Thymus (tissue), 11 donors: ENCODE measurements around the gene RSBN1L. TPM values are rescaled to one million over a fixed set of nuclear protein-coding genes. Genes with fewer than 3 reads are reported as not detected.
"Not testable (repeated sequence)": the region's sequence is repeated elsewhere in the genome, so short reads cannot be mapped to it uniquely, and the experiment has no call there.

Experiments used
- DNase-seq, 9 donors: peaks; one replicate each; pipeline ENCODE4 v3.0.0-alpha.2; 2013; ENCODE audit warnings: low spot score in 9 of 9, low read depth in 6 of 9, missing footprints in 1 of 9
- H3K27ac ChIP-seq, 2 donors: one replicate each; pipeline ENCODE4 v1.5.1; 2013; ENCODE audit warnings: control low read depth in 1 of 2, low read depth in 1 of 2, low read length in 1 of 2, mild to moderate bottlenecking in 1 of 2, moderate library complexity in 1 of 2
- H3K27me3 ChIP-seq, 2 donors: one replicate each; pipeline ENCODE4 v1.5.1; 2013; ENCODE audit warnings: low read length in 1 of 2; ENCODE audit not compliant: control insufficient read depth in 2 of 2, insufficient read depth in 1 of 2
- H3K36me3 ChIP-seq, 2 donors: one replicate each; pipeline ENCODE4 v1.5.1; 2013; ENCODE audit warnings: low read length in 1 of 2, mild to moderate bottlenecking in 1 of 2, moderate library complexity in 1 of 2; ENCODE audit not compliant: control insufficient read depth in 2 of 2, insufficient read depth in 2 of 2
- H3K4me1 ChIP-seq, 2 donors: one replicate each; pipeline ENCODE4 v1.5.1; 2013; ENCODE audit warnings: low read length in 2 of 2; ENCODE audit not compliant: control insufficient read depth in 2 of 2, insufficient read depth in 2 of 2
- H3K4me3 ChIP-seq, 2 donors: one replicate each; pipeline ENCODE4 v1.5.1; 2013; ENCODE audit warnings: low read length in 2 of 2, control low read depth in 1 of 2, mild to moderate bottlenecking in 1 of 2
- H3K9me3 ChIP-seq, 2 donors: one replicate each; pipeline ENCODE4 v1.5.1; 2013; ENCODE audit warnings: low read length in 1 of 2, mild to moderate bottlenecking in 1 of 2; ENCODE audit not compliant: control insufficient read depth in 2 of 2, insufficient read depth in 1 of 2
- WGBS: extraction: QIAGEN DNeasy Blood & Tissue Kit; methylation state at CpG from one replicate; pipeline ENCODE4 v1.1.7; 2013; 5-methylcytosine and 5-hydroxymethylcytosine counted together
- polyA plus RNA-seq: library from polyadenylated mRNA; stranded (reverse); fragments of 200-250 nt; gene quantifications from one replicate; pipeline ENCODE4 v1.2.3, GENCODE V29; 2013
- total RNA-seq: library from RNA; stranded (reverse); fragments of 120-200 nt; gene quantifications from one replicate; pipeline ENCODE4 v1.2.4, GENCODE V29; 2013
- donor health status: healthy.

The RSBN1L gene
- total and polyA plus RNA-seq, 2 donors: 18.7 to 28.9 TPM

DNA sequence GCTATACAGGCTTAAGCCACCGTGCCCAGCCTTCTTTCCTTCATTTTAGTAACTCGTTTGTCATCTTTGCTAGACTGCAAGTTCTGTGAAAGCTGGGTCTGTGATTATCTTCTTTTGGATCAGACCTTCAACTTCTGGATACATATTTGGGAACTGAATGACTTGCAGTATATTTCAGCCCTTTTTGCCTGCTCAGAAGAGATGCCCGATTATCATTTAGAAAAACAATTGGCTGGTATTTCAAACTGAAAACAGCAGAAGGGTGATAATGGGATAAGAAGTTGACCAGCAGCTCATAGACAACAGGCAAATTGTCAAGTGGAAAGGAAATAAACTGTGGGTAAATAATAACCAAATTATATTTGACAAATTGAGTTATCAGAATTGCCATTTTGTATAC, 14.6 kb downstream of the RSBN1L start:
- Histone ChIP-seq H3K27me3 (no peaks in the 10 kb centered on the region), H3K4me1 (no peaks in the 10 kb centered on the region), H3K4me3 (no peak overlapping the region), H3K36me3 (peaks cover 4 to 25% of the 10 kb centered on the region in 2 donors), H3K27ac (no peak overlapping the region), H3K9me3 (no peaks in the 10 kb centered on the region)
- no peak for DNase-seq
- WGBS: 96% methylated on average over 3 of the region's 3 CpGs

- Histone ChIP-seq H3K9me3 (no peaks in the 10 kb centered on the region), H3K4me3 (no peak overlapping the region), H3K27me3 (no peaks in the 10 kb centered on the region), H3K27ac (no peak overlapping the region), H3K4me1 (no peaks in the 10 kb centered on the region), H3K36me3 (peaks cover 4 to 20% of the 10 kb centered on the region in 2 donors)
- no peak for DNase-seq
- WGBS: 71% methylated on average over 2 of the region's 2 CpGs
These were observed 17.9 kb downstream of the RSBN1L start for GRCh38 chr7:77714195-77714594.

DNA sequence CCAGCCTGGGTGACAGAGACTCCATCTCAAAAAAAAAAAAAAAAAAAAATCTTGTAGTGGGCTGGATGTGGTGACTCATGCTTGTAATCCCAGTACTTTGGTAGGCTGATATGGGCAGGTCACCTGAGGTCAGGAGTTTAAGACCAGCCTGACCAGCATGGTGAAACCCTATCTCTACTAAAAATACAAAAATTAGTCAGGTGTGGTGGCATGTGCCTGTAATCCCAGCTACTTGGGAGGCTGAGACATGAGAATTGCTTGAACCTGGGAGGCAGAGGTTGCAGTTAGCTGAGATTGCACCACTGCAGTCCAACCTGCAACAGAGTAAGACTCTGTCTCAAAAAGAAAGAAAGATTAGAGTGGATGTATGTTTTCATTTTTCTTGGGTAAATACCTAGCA, 18.7 kb downstream of the RSBN1L start:
- H3K36me3 ChIP-seq: peaks cover 4 to 15% of the 10 kb centered on the region in 2 donors
- not testable (repeated sequence) for H3K4me1 ChIP-seq, H3K27me3 ChIP-seq, H3K4me3 ChIP-seq, DNase-seq, H3K9me3 ChIP-seq, H3K27ac ChIP-seq

DNA sequence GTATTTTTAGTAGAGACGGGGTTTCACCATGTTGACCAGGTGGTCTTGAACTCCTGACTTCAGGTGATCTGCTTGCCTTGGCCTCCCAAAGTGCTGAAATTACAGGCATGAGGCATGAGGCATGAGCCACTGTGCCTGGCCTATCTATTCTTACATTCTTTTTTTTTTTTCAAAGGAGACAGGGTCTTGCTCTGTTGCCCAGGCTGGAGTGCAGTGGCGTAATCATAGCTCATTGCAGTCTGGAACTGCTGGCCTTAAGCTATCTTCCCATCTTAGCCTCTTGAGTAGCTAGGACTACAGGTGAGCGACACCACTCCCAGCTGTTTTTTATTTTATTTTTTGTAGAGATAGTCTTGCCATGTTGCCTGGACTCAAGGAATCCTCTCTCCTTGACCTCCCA, 20.5 kb downstream of the RSBN1L start:
- Histone ChIP-seq H3K4me1 (no peaks in the 10 kb centered on the region), H3K9me3 (no peaks in the 10 kb centered on the region), H3K36me3 (peaks cover 0 to under 1% of the 10 kb centered on the region in 2 donors), H3K27ac (no peak overlapping the region), H3K27me3 (no peaks in the 10 kb centered on the region), H3K4me3 (no peak overlapping the region)
- no peak for DNase-seq
- 100% methylated on average over 3 of the region's 3 CpGs for WGBS

DNA sequence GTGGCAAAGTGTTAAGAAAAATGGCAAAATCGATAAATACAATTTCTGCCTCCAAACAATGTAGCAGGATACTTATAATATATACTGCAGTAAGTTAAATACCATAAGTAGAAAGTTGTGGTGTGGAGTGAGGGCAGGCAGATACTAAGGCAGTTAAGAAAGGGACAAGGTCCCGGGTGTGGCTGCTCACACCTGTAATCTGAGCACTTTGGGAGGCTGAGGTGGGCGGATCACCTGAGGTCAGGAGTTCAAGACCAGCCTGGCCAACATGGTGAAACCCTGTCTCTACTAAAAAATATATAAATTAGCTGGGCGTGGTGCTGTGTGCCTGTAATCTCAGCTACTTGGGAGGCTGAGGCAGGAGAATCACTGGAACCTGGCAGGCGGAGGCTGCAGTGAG, 21.3 kb downstream of the RSBN1L start:
- not testable (repeated sequence) for DNase-seq, H3K9me3 ChIP-seq, H3K27me3 ChIP-seq, H3K27ac ChIP-seq, H3K4me1 ChIP-seq, H3K36me3 ChIP-seq, H3K4me3 ChIP-seq
- 97% methylated on average over 5 of the region's 5 CpGs for whole genome bisulfite sequencing

GRCh38 chr7:77727527-77727926, 31.3 kb downstream of the RSBN1L start:
- H3K4me1 ChIP-seq: peaks cover 3 to 11% of the 10 kb centered on the region in 2 donors
- WGBS: 95% methylated on average over 3 of the region's 3 CpGs
- no peak for DNase-seq

DNA sequence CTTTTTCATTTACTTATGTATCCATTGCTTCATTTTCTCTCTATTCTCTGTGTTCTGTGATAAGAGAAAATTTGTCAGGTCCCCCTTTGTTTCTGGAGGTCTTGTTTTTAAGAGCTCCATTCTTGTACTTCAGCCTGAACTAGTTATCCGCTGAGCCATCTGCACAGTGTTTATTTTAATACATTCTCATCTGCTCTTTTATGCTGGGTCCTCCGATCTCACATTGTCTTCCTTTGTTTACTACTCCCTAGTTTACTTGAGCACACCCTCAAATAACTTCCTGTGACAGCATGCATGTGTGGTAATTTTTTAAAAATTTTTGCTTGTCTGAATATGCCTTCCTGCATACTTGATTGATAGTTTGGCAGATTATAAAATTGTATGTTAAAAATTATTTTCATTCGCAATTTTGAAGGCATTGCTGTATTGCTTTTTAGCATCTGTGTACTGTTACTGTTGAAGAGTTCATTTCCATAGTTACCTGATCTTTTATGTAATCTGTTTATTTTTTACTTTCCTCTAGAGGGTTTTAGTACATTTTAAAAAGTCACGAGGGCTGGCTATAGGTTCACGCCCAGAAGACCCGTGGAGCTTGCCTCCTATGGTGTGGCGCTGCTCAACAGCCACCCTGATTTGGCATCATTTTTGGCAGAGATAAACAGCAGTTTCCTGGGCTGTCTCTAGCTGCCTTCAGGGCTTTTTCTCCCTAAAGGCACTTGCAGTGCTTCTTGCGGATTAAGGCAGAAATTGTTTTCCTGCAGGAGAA, 31.9 kb downstream of the RSBN1L start:
- Histone ChIP-seq H3K4me1 (peaks cover 3 to 11% of the 10 kb centered on the region in 2 donors), H3K9me3 (no peaks in the 10 kb centered on the region), H3K4me3 (no peak overlapping the region), H3K36me3 (peaks cover 0 to 8% of the 10 kb centered on the region in 2 donors), H3K27me3 (no peaks in the 10 kb centered on the region), H3K27ac (peak overlapping the region; percentile 36 to 71)
- DNase-seq: peak in 5 of 9 donors; percentile 5 to 41 (median 8)
- 61% methylated on average over 8 of the region's 8 CpGs for WGBS

More at GRCh38 chr7:77727527-77727926, 31.3 kb downstream of the RSBN1L start:
- Histone ChIP-seq H3K36me3 (peaks cover 0 to 8% of the 10 kb centered on the region in 2 donors), H3K9me3 (no peaks in the 10 kb centered on the region), H3K27ac (peak overlapping the region in 1 of 2 donors; percentile 71), H3K27me3 (no peaks in the 10 kb centered on the region), H3K4me3 (no peak overlapping the region)

GRCh38 chr7:77729574-77730348, 33.5 kb downstream of the RSBN1L start:
- H3K4me1 ChIP-seq: peaks cover 3 to 11% of the 10 kb centered on the region in 2 donors
- H3K9me3 ChIP-seq: no peaks in the 10 kb centered on the region
- H3K36me3 ChIP-seq: peaks cover 0 to 8% of the 10 kb centered on the region in 2 donors
- H3K27ac ChIP-seq: no peak overlapping the region
- no peaks in the 10 kb centered on the region for H3K27me3 ChIP-seq
- H3K4me3 ChIP-seq: no peak overlapping the region
- WGBS: 95% methylated on average over 3 of the region's 3 CpGs
- DNase-seq: no peak

GRCh38 chr7:77731716-77732115, 35.5 kb downstream of the RSBN1L start:
- Histone ChIP-seq H3K27me3 (no peaks in the 10 kb centered on the region), H3K27ac (no peak overlapping the region), H3K4me3 (no peak overlapping the region), H3K36me3 (peaks cover 0 to 8% of the 10 kb centered on the region in 2 donors), H3K4me1 (peaks cover 3 to 11% of the 10 kb centered on the region in 2 donors), H3K9me3 (no peaks in the 10 kb centered on the region)
- 95% methylated on average over 1 of the region's 1 CpG for WGBS
- no peak for DNase-seq
